MCF 10A (cell line): ENCODE results near the gene TMEM213. TPM values are rescaled to one million over a fixed set of nuclear protein-coding genes. Genes with fewer than 3 reads are reported as not detected.

Experiments
- BruUV-seq: library from RNA; stranded (reverse); fragments of 400-500 nt; replicated peaks from 2 replicates; lab custom pipeline; 2021; lab: Mats Ljungman, UMichigan
- CTCF ChIA-PET: fragments of 300-600 bp; sonication (Branson Sonifier 250); formaldehyde crosslinking; extraction: SDS; loops from one replicate; lab custom pipeline; 2021; ENCODE audit warnings: antibody characterized with exemption, inconsistent platforms; lab: Yijun Ruan, JAX
- POLR2A ChIA-PET: fragments of 300-600, 350-650 bp; sonication (Branson Sonifier 250); formaldehyde crosslinking; extraction: SDS; loops from one replicate; lab custom pipeline; 2020; ENCODE audit warnings: antibody characterized with exemption, inconsistent platforms; lab: Yijun Ruan, JAX
- DNase-seq: peaks from one replicate; pipeline ENCODE4 v3.0.0-alpha.2; 2018; ENCODE audit not compliant: unreplicated experiment
- H3K27ac Mint-ChIP-seq: one replicate; pipeline ENCODE4 v1.8.0; 2022; ENCODE audit warnings: mild to moderate bottlenecking, low read depth, mixed read lengths; ENCODE audit not compliant: unreplicated experiment
- H3K27me3 Mint-ChIP-seq: one replicate; pipeline ENCODE4 v1.8.0; 2022; ENCODE audit warnings: mixed read lengths; ENCODE audit not compliant: insufficient read depth, unreplicated experiment
- H3K36me3 Mint-ChIP-seq: one replicate; pipeline ENCODE4 v1.8.0; 2022; ENCODE audit warnings: mild to moderate bottlenecking, moderate library complexity, mixed read lengths; ENCODE audit not compliant: insufficient read depth, unreplicated experiment
- H3K4me1 Mint-ChIP-seq: one replicate; pipeline ENCODE4 v1.8.0; 2022; ENCODE audit warnings: mixed read lengths; ENCODE audit not compliant: insufficient read depth, unreplicated experiment
- H3K4me3 Mint-ChIP-seq: one replicate; pipeline ENCODE4 v1.8.0; 2022; ENCODE audit warnings: mild to moderate bottlenecking, moderate library complexity, mixed read lengths; ENCODE audit not compliant: unreplicated experiment
- H3K9me3 Mint-ChIP-seq: one replicate; pipeline ENCODE4 v1.8.0; 2022; ENCODE audit warnings: mixed read lengths; ENCODE audit not compliant: unreplicated experiment
- CTCF ChIP-seq: fragments of 200-600 bp; IDR thresholded peaks from one replicate; pipeline ENCODE4 v1.8.0; 2022; ENCODE audit warnings: antibody characterized with exemption, mild to moderate bottlenecking; ENCODE audit not compliant: unreplicated experiment
- intact Hi-C: fragments of 100-400 bp; cut with micrococcal nuclease; formaldehyde crosslinking; loops from 2 replicates; pipeline ENCODE4 v1.14.1; 2022
- total RNA-seq: library from RNA; stranded (reverse); gene quantifications from 2 replicates; pipeline ENCODE4 v1.2.3, GENCODE V29; 2022

The TMEM213 gene
- total RNA-seq, 1 experiment from 2014 or later, result not detected

DNA sequence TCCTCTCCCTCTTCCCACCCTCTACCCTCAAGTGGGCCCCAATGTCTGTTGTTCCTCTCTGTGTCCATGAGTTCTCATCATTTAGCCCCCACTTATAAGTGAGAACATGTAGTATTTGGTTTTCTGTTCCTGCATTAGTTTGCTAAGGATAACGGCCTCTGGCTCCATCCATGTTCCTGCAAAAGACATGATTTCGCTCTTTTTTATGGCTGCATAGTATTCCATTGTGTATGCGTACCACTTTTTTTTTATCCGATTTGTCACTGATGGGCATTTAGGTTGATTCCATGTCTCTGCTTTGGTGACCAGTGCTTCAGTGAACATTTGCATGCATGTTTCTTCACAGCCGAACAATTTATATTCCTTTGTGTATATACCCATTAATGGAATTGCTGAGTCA lies 51.9 kb downstream of the TMEM213 start:
- H3K4me3 Mint-ChIP-seq, result no peak overlapping the region
- no peak for DNase-seq
- CTCF ChIA-PET, result interaction anchor here (0.6 to 0.7 kb wide), 2 partner anchors 233 to 924 kb away, joined by 3 to 5 read pairs; no protein-coding TSS in a partner anchor
- H3K4me1 Mint-ChIP-seq, result no peaks in the 10 kb centered on the region
- no peaks in the 10 kb centered on the region for H3K9me3 Mint-ChIP-seq
- TF ChIP-seq CTCF, result no peak
- no peak overlapping the region for H3K27ac Mint-ChIP-seq
- intact Hi-C loops, result no loop called here
- POLR2A ChIA-PET, result interaction anchor here (0.6 kb wide), 1 partner anchor 1130 kb away, joined by 3 read pairs; no protein-coding TSS in a partner anchor
- no TSS peak for BruUV-seq
- no peaks in the 10 kb centered on the region for H3K27me3 Mint-ChIP-seq
- H3K36me3 Mint-ChIP-seq, result peaks cover 21% of the 10 kb centered on the region

DNA sequence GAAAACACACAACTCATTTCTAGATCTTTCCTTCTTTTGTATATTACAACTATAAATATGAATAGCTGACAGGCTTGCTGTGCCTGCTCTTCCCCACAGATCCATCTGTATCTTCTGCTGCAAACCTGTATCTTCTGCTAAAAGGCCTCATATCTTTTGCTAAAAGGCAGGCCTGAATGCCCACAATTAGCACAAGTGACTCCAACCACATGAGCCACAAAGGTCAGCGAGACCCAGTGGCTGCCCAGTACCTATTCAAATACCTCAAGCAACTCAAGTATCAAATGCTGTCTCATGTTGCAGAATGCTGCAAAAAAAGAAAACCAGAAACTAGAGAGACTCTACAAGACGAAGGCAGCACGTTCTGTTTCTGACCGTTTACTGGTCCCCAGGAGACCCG lies 54.7 kb downstream of the TMEM213 start:
- H3K4me1 Mint-ChIP-seq, result no peaks in the 10 kb centered on the region
- H3K4me3 Mint-ChIP-seq, result no peak overlapping the region
- H3K27ac Mint-ChIP-seq, result no peak overlapping the region
- no TSS peak for BruUV-seq
- TF ChIP-seq CTCF, result no peak
- H3K9me3 Mint-ChIP-seq, result peaks cover 7% of the 10 kb centered on the region
- POLR2A ChIA-PET, result no interaction called here
- no peak for DNase-seq
- CTCF ChIA-PET, result interaction anchor here (0.8 to 1.3 kb wide), 2 partner anchors 15 to 95 kb away, joined by 3 read pairs; no protein-coding TSS in a partner anchor
- peaks cover 21% of the 10 kb centered on the region for H3K36me3 Mint-ChIP-seq
- H3K27me3 Mint-ChIP-seq, result no peaks in the 10 kb centered on the region
- intact Hi-C loops, result no loop called here

DNA sequence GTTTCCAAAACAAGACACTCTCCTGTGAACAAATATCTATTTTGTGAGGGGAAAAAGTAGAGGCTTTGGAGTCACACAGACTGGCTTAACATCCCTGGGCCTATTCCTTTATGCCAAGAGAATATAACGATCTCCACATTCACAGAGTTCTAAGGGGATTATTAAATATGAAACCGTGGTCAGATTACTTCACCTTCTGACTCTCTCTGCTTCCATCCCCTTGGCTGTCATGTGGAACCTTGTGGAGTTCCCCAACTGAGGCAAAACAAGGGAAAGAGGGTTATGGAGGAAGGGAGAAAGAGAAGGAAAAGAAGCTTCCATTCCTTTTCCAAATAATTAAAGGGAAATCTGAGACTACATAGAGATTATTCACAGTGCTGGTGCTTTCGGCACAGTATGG lies 55.7 kb downstream of the TMEM213 start:
- intact Hi-C loops, result no loop called here
- no peak for TF ChIP-seq CTCF
- ChIA-PET CTCF (no interaction called here), POLR2A (no interaction called here)
- no peaks in the 10 kb centered on the region for H3K4me1 Mint-ChIP-seq
- H3K27ac Mint-ChIP-seq, result no peak overlapping the region
- no peaks in the 10 kb centered on the region for H3K27me3 Mint-ChIP-seq
- H3K4me3 Mint-ChIP-seq, result no peak overlapping the region
- H3K9me3 Mint-ChIP-seq, result peaks cover 16% of the 10 kb centered on the region
- no peak for DNase-seq
- no TSS peak for BruUV-seq
- peaks cover 21% of the 10 kb centered on the region for H3K36me3 Mint-ChIP-seq

DNA sequence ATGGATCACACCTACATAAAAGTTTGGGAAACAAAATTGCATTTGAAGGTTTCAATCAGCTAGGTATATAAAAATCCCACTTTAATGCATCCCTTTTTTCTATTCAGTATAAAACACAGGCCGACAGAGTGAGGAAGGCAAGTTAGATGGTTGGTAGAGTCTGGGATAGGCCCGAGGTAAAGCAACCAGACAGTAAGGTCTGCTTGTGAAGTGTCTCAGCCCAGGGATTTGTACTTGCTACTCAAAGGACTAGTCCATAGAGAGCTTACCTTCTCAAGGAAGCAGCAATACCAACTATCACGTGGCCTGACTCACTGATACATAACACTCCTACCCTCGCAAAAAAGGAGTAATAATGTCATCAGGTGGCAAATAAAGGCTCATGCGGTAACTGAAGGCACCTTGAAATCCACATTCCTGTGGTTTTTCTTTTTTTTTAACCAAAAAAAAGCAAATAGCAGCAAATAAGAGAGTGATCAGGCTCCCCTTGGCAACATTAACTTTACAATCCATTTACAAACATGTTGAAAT lies 56.4 kb downstream of the TMEM213 start:
- H3K36me3 Mint-ChIP-seq, result peaks cover 17% of the 10 kb centered on the region
- H3K27me3 Mint-ChIP-seq, result no peaks in the 10 kb centered on the region
- ChIA-PET POLR2A (interaction anchor here (0.5 kb wide), 1 partner anchor 654 kb away, joined by 3 read pairs; no protein-coding TSS in a partner anchor), CTCF (interaction anchor here (0.6 kb wide), 1 partner anchor 208 kb away, joined by 3 read pairs; no protein-coding TSS in a partner anchor)
- no TSS peak for BruUV-seq
- H3K9me3 Mint-ChIP-seq, result peaks cover 16% of the 10 kb centered on the region
- H3K4me1 Mint-ChIP-seq, result no peaks in the 10 kb centered on the region
- intact Hi-C loops, result no loop called here
- no peak for DNase-seq
- no peak overlapping the region for H3K4me3 Mint-ChIP-seq
- H3K27ac Mint-ChIP-seq, result no peak overlapping the region
- TF ChIP-seq CTCF, result no peak
